AG09319 (cell line): ENCODE data around the gene CPXM1.

Source experiments
- DNase-seq: peaks from one replicate; pipeline ENCODE4 v3.0.0-alpha.2; 2010; ENCODE audit warnings: low read depth; ENCODE audit errors: extremely low read depth
- CTCF ChIP-seq: IDR thresholded peaks from 2 replicates; pipeline ENCODE4 v1.5.1; 2011; ENCODE audit warnings: low read depth, mild to moderate bottlenecking, inconsistent platforms, low read length, moderate library complexity

CPXM1 gene

GRCh38 chr20:2745936-2746635 is 54.3 kb downstream of the CPXM1 start:
- no peak for DNase-seq
- no peak for TF ChIP-seq CTCF

- TF ChIP-seq CTCF: no peak
- DNase-seq: no peak
Measured at GRCh38 chr20:2745060-2745910, 55.1 kb downstream of the CPXM1 start.
